ENCODE measurements around the gene SCO2.

- no peak for TF ChIP-seq CTCF (IDR thresholded peaks at IDR 0.05)
- no peak for TF ChIP-seq POLR2A (IDR thresholded peaks at IDR 0.05)
Measured at GRCh38 chr22:50536226-50536625, 10.8 kb upstream of the SCO2 start.
